Renal cortical epithelial cell (primary cell): Measurements from ENCODE around the gene RAB3C. TPM values are rescaled to one million over a fixed set of nuclear protein-coding genes. Genes with fewer than 3 reads are reported as not detected.

Experiments used
- DNase-seq: peaks from one replicate; pipeline ENCODE4 v3.0.0-alpha.2; 2011; ENCODE audit warnings: low read depth
- total RNA-seq: library from RNA; depleted of rRNA; stranded (reverse); fragments of >200 nt; gene quantifications from 2 replicates; pipeline ENCODE4 v1.2.3, GENCODE V29; 2014

Gene RAB3C
- total RNA-seq, 1 donor from 2014 or later: not detected

DNA sequence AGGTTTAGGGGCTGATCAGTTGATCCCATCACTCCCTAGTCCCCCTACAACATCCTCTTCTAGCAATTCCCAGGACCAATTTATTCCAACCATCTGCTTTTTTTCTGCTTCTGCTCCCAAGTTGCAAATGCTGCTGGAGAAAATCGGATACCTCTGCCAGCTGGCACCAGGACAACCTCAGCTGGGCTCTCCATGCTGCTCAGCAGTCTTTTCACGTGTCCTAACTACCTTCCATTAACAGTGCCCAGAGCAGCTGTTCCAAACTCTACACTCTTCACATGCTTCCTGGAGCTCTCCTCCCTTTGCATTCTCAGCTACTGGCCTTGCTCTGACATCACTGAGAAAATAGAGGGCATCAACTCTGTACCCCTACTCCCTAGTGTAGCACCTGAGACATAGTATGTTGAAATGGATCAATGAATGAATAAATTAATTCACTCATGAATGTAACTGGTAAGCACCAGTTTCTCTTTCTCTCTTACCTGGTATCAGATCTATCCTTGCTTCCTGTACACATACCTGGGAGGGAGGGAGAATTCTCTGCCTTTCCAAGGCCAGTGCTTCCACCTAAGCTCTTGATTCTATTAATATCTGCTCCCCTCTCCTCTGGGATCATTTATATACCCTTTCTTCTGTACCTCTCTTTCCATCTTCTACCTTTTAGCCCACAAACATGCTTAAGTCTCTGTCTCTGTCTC, 191.0 kb downstream of the RAB3C start:
- no peak for DNase-seq

DNA sequence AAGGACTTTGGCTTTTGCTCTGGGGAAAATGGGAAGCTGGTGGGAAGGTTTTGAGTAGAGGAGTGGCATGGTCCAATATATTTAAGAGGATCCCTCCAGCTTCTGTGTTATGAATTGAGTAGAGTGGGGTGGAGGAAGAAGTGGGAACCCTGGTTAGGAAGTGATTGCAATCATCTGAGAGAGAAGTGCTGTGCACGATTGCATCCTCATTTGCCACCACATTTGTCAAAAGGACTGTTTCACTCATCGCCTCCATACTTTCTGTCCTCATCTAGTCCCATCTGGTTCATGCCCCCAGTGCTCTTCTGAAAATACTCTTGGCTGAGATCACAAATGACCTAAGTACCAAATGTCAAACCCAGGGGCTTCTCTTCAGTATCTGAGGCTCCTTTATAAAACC, 192.1 kb downstream of the RAB3C start:
- DNase-seq: no peak

DNA sequence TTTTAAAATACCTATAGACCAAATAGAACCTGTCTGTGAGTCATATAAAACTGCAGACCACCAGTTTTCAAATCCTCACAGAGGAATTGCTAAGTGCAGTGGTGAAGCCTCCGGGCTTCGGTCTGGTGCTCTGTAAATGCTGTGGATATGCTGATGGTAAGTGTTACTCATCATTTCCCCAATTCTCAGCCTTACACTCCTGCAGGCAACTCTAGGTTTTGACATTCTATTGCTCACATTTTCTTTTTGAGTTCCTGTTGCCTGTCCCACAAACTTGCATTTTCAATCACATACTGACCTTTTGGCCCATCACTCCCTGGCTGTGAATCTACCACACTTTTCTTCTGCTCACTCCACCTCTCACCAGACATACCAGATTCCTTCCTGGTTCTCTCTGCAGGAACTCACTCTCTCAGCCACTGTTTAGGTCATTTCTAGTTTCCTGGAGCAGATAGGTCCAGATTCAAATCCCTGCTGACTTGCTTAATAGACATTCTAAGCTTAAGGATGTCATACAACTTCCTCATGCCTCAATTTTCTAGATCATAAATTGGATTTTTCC, 192.9 kb downstream of the RAB3C start:
- peak; percentile 21 for DNase-seq

DNA sequence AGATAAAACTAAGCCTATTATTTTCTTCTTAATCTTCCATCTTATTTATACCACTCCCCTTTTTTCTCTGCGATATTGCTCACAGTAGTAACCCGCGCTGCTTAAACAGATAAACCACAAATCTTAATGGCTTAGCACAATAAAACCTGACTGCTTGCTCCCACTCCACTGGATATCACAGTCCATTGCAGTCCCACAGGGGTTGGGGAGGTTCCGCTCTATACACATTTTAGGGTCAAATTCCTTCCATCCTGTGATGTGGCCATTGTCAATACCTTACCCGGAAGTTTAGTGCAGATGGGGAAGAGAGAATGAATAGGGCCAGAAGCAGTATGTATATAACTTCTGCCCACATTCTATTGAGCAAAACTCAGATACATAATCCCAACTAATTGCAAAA, 193.7 kb downstream of the RAB3C start:
- DNase-seq: no peak

DNA sequence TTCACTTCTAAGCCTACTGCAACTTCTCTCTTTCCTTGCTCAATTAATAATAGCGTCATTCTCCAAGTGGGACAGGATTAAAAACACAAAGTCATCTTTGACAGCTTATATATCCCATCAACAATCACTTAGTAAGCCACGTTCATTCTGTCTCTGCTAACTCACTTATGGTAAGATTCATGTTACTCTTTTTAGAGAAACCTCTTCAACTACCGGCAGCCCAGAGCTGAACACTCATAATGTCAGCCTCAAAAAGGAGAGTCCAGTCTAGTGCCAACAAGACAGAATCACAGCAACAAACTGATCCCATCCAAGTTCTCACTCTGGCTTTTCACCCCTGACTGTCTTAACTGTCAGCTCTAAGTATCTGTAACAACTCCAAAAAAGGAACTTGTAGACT, 196.0 kb downstream of the RAB3C start:
- DNase-seq: no peak

DNA sequence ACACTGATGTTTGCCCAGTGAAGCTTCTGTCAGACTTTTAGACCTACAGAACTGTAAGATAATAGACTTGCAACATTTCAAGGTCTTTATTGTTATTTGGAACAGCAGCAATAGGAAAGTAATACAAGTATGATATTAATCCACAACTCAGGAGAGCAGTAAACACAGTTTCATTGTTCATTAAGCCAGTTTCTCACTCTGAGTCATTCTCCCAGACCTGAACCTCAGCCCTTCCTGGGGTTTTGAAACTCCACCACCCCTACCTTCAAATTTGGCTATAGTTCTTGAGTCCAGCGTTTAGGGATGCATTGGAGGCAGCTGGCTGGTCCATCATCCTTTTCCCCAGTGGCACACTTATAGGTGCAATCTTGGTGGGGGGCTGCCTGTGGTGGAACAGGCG, 203.2 kb downstream of the RAB3C start:
- no peak for DNase-seq

DNA sequence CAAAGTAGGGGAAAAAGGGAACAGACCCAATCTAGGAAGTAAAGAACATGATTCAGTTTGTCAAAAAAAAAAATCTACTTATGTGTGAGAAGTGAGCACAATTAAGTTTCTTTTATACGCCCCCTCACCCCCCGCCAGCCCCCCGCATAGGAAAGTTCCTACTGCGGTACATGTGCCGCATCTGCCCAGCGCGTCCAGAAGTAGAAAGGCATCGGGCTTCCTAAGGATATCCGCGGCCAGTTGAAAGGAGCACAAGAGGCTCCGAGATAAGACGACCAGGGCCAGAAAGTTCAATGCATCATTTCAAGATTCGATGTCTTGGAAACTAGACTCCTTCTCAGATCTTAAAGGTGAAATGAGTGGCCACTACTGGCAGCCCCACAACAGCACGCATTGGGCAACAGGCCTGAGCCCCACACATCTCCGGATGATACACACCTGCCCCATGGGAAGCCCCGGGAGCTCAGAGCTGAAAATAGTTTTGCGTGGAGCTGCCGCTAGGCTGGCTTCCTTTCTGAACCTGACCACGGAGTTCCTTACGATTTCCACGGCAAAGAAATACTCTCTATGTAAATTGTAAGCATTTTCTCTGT, 203.9 kb downstream of the RAB3C start:
- DNase-seq: no peak

DNA sequence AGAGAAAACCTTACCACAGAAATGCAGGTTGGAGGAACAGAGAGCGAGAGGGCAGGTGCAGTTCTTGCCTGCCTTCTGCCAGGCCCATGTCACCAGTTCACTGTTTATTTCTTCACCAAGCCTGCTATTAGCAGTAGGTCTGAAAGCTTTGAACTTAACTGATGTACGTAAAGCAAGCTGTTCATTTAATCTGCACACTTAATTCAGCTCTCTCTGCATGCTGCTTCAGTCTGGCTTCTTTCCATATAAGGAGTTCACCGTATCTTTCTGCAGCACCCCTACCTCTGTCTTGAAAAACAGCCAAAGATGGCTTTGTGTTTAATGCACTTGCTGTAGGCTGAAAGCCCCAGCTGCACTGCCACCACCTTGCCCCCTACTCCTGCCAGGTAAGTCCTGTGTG, 205.1 kb downstream of the RAB3C start:
- DNase-seq: no peak

DNA sequence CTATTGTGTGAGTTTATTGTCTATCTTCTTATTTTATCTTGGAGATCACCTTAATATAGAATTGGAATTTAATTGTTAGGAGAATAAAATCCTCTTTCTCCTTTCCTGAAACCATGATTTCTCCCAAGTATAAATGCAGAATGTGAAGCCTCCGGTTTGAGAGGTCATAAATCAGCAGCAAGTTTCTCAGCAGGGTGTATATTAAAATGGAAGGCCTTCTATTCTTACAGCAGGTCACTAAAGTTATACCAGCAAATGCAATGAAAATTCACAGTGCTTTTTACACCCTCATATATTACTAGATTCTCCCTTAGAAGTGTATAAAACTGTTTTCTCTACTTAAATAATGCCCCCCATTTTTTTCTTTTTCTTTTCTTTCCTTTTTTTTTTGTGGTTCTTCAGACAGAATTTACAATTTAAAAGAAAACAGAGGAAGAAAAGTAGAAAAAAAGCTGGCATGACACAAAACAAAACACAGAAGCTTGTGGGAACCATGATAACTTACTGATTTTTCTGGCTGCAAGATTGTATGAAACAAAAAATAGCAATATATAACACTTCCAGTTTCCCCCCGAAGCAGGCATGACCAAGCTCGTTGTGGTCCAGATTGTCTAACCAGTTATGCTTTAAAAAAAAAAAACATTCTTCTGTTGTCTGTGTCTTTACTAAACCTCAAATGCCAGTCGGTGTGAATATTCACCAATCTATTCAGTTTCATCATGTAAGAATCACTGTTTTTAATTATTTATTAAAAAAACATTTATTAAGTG, 211.2 kb downstream of the RAB3C start:
- no peak for DNase-seq

DNA sequence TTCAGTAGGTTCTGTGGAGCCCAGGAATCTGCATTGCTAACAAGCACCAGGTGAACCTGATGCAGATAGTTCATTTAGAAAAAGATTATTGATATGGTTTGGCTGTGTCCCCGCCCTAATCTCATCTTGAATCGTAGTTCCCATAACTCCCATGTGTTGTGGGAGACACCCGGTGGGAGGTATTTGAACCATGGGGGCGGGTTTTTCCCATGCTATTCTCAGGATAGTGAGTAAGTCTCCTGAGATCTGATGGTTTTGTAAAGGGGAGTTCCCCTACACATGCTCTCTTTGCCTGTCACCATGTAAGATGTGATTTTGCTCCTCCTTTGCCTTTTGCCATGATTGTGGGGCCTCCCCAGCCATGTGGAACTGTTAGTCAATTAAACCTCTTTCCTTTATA, 212.0 kb downstream of the RAB3C start:
- DNase-seq: peak; percentile 10

DNA sequence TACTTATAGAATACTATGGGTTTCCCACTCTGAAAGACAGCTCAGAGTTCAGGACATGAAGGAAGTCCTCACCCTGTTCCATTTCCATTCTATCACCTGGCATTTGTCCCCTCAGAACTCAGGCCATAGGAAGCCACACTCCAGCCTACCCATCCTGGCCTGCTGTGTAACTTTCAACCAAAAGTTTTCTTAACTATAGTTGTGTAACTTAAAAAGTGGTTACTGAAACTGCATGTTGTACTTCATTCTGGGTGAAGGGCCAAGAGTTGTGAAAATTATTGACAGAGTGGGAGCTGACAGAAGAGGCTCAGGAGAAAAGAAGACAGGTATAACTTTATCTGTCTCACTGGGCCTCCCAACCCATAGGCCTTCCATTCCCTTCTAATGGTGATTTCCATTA, 212.5 kb downstream of the RAB3C start:
- DNase-seq: no peak

DNA sequence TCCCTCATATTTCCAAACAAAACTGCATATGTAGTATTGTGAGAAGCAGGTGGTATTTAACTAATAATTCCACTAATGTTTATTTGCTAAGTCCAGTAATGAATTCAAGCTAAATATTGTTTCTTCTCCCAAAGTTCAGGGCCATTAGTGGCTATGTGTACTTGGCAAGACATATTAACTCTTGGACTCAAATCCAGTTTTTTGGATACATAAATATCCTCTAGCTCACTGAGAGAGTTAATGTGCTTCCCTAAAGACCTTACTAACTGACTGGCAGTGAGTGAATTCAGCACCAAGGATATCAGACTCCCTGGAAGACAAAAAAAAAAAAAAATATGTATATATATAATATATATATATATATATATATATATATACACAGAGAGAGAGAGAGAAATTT, 214.1 kb downstream of the RAB3C start:
- no peak for DNase-seq

DNA sequence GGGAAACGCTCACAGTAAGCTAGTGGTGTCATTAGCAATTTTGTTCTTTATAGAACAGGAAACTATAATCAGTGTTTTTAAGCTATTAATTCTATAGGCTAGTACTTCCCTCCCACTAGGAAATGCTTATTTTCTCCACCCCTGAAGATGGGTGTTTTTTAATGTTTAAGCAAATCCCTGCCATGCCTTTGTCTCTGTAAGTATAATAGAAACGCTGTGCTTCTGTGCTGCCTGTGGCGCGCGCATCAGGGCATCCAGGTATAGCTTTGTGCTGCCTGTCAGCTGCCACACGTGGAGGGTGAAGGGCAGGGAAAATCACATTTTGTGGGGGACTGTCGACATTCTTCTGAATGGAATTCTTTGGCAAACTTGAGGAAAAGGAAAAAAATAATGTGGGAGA, 217.5 kb downstream of the RAB3C start:
- DNase-seq: no peak

DNA sequence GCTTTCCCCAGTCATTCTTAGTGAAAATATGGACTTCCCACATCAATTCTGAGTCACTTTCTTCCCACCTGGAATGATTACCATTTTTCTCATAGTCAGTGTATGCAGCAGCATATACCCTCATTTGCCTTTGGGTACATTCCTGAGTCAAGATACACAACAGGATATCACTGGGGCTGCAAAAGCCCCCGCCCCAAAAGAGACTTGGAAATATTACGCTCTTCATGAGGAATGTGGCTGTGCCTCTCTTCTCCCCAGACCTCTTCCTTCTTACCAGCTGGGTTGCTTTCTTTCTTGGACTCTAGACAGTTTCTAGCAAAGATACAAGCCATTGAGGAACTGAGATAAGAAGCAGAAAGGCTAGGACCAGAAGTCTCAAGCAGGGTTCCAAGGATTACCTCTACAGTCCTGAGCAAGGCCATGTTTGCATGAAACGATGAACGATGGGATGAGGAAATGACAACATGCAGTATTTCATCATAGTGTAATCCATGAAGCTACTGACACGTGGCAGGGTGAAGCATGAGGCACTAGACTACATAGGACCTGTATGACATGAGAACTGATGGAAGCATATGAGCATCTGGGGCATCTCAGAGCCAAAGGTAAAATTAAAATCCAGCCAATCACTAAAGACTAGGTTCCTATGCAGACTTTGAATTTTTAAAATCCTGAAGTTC, 218.1 kb downstream of the RAB3C start:
- no peak for DNase-seq

DNA sequence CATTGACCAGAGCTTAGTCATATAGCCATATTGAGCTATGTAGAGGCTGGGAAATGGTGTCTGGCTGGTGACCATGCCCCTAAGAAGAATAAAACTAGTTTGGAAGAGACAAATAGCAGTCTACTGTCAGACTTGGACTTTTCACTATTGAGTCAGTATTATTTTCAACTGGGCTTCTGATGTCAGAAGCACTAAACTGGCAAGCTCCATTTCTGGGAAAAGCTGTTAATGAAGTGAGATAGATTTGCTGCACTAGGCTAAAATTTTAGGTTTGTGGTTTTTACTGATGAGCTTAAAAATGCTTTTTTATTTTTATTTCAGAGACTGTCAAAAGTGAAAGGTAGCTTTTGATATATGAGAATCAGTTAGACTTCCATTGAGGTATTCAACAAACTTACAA, 220.2 kb downstream of the RAB3C start:
- DNase-seq: no peak

DNA sequence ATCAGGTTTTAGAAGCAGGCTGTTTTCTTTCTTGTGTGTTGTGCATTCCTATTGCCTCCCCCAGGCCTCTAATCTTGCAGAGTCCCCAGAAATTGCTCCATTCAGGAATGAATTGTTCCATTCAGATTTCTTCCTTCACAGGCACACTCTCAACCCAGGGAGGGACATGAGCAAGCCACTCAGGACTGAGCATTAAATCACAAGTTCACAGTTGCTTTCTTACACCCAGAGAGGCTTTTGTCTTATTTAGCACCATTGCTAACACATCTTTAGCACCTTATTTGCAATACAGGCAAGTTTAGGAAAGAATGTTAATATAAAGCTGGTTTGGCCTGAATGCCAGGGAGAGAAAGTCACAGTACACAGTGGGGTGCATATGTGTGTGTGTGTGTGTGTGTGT, 221.4 kb downstream of the RAB3C start:
- DNase-seq: no peak

DNA sequence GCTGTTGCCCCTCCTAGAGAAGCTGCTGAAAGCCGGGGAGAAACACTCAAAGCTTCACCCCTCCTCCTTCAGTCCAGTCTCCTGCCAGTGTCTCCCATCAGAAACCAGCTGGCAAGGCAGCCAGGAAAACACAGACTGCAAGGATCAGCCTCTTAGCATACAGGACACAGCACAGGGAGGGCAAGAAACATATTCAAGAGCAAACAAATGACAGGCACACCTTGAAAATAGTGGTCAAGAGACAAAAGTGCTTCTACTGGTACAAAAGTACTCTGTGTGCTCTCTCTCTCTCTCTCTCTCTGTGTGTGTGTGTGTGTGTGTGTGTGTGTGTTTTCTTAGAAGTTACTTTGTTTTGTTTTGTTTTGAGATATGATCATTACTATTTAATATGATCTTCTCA, 227.2 kb downstream of the RAB3C start:
- DNase-seq: no peak

DNA sequence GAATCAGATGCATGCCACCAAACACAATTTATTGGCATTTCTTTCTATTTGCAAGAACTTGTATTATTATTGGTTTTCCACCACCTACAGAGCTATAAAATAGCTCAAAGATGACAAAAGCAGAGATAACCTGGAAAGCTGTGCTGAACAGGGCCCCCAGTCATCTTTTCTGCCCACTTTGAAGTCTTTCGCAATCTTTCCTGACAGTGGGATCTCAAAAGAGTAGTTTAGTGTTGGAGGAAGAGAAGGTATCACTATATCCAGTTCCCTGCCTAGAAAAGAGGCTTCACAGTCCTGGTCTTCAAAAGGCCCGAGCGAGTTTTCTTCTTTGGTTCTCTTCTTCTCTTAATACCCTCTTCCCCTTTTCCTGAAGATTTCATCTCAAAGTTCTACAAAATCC, 231.0 kb downstream of the RAB3C start:
- no peak for DNase-seq

DNA sequence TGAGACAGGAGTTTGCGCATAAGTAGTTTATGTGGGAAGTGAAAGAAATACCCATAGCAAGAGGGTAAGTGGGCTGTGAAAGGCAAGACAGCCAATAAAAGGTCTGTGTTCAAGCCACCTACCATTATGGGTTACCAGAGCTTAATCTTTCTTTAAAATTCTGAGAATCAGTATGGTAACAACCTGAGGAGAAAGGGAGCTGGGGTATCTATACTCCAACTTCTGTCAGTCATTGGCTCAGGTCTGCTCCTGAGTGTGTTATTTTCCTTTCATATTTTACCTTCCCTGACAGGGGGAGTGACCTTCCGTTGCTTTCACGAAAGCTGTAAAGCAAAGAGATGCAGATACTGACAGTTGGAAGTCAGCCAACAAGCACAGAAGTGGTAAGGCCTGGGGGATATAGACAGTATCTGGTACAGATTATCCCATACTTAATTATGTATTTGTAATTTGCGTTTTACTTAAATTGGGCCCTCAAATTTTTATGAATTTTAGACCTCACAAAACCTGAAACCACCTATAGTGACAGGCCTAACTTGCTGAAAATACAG, 233.4 kb downstream of the RAB3C start:
- no peak for DNase-seq

DNA sequence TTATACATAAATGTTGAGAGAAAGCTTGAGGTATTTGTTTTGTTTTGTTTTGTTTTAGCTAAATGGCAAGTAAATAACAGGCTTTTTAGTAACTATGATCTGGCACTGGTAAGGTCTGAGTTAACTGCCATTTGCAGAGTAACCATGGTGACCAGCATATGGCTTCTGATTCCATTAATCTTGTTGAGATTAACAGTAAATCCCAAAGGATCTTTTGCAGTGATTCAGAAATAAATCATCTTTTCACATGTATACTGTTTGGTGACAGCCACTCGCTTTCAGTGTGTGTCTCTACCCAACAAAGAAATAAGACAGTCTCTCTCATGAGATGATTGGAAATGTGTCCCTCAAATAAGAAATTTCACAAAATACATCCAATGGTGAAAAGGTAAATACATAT, 235.6 kb downstream of the RAB3C start:
- DNase-seq: no peak

DNA sequence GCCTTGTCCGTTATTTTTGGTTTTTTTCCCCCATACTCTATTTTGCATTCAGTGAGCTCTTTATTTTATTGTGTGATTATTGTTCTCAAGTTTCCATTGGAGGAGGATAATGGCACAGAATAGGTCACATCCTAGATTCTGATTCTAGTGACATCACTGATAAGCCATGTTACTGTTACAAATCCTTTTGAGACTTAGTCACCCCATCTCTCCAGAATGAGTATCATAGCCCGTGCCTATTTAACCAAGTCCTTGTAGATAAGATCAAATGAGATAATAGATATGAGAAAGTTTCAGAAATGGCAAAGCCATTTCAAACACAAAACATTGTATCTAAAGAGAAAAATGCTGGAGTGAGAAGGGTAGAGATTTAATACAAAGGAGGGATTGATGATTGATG, 242.6 kb downstream of the RAB3C start:
- DNase-seq: no peak

DNA sequence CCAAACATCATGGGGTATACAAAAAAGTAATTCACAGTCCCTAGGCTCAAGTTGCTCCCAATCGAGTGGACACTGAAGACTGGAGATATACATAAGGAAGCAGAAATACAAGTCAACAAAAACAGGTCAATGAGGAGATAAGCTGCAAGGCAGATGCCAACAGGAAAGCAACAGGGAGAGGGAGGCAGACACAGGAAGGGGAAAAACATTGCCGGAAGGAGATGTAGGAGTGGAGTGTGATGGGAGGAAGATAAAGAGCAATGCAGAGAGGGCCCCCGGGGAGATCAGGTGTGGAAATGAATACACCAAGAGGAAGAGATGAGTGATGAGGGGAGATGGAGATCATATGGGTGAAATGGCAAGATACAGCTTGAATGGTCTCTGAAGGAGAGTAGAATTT, 243.0 kb downstream of the RAB3C start:
- DNase-seq: no peak
